ENCODE data around the gene VPS8.

Gene VPS8

DNA sequence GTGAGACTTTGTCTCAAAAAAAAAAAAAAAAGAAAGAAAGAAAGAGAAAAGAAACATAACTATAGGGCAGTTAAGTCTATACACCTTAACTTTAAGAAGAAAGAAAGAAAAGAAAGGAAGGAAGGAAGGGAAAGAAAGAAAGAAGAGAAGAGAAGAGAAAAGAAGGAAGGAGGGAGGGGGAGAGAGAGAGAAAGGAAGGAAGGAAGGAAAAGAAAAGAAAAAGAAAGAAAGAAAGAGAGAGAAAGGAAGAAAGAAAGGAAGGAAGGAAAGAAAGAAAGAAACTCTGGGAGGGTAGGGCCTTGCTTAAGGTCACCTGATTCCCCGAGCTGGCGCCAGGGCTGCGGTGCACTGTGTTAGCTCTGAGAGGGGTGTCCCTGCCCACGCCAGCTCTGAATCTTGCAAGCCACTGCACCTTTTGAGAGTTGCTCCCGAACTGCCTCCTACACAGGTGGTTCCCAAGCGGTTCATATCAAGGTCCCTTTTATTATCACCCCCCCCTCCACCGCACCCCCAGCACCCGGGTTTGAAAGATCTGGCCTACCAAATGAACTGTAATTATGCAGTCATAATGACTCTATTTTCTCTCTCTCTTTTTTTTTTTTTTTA, 39.2 kb upstream of the VPS8 start:
- Histone ChIP-seq H3K9me3 (ENCODE audit: insufficient read depth, low read length) (no peaks in the 10 kb centered on the region), H3K27me3 (ENCODE audit: low read length) (no peaks in the 10 kb centered on the region), H3K27ac (ENCODE audit: low read depth, low read length) (no peak overlapping the region), H3K9me2 (replicated peaks; ENCODE audit: insufficient read depth, low read length) (no peaks in the 10 kb centered on the region), H3K9ac (ENCODE audit: low read length) (no peak overlapping the region), H3F3A (ENCODE audit: insufficient read depth) (no peaks in the 10 kb centered on the region), H4K20me1 (ENCODE audit: low read depth, low read length) (no peaks in the 10 kb centered on the region), H3K79me2 (ENCODE audit: insufficient read depth, low read length) (no peaks in the 10 kb centered on the region), H3K4me3 (ENCODE audit: insufficient read depth, low read length, poor library complexity, severe bottlenecking) (no peak overlapping the region), H3K36me3 (ENCODE audit: low read length) (no peaks in the 10 kb centered on the region), H2AFZ (ENCODE audit: low read depth, low read length, severe bottlenecking) (no peak overlapping the region), H3K4me2 (ENCODE audit: low read depth, low read length, poor library complexity, severe bottlenecking) (no peak overlapping the region)
- TF ChIP-seq EZH2phosphoT487 (conservative IDR thresholded peaks at IDR 0.05; ENCODE audit: low read length): no peak
- TF ChIP-seq, protein P1, sequence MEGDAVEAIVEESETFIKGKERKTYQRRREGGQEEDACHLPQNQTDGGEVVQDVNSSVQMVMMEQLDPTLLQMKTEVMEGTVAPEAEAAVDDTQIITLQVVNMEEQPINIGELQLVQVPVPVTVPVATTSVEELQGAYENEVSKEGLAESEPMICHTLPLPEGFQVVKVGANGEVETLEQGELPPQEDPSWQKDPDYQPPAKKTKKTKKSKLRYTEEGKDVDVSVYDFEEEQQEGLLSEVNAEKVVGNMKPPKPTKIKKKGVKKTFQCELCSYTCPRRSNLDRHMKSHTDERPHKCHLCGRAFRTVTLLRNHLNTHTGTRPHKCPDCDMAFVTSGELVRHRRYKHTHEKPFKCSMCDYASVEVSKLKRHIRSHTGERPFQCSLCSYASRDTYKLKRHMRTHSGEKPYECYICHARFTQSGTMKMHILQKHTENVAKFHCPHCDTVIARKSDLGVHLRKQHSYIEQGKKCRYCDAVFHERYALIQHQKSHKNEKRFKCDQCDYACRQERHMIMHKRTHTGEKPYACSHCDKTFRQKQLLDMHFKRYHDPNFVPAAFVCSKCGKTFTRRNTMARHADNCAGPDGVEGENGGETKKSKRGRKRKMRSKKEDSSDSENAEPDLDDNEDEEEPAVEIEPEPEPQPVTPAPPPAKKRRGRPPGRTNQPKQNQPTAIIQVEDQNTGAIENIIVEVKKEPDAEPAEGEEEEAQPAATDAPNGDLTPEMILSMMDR (IDR thresholded peaks at IDR 0.05; ENCODE audit: insufficient read depth, low read length, poor library complexity, severe bottlenecking): no peak

DNA sequence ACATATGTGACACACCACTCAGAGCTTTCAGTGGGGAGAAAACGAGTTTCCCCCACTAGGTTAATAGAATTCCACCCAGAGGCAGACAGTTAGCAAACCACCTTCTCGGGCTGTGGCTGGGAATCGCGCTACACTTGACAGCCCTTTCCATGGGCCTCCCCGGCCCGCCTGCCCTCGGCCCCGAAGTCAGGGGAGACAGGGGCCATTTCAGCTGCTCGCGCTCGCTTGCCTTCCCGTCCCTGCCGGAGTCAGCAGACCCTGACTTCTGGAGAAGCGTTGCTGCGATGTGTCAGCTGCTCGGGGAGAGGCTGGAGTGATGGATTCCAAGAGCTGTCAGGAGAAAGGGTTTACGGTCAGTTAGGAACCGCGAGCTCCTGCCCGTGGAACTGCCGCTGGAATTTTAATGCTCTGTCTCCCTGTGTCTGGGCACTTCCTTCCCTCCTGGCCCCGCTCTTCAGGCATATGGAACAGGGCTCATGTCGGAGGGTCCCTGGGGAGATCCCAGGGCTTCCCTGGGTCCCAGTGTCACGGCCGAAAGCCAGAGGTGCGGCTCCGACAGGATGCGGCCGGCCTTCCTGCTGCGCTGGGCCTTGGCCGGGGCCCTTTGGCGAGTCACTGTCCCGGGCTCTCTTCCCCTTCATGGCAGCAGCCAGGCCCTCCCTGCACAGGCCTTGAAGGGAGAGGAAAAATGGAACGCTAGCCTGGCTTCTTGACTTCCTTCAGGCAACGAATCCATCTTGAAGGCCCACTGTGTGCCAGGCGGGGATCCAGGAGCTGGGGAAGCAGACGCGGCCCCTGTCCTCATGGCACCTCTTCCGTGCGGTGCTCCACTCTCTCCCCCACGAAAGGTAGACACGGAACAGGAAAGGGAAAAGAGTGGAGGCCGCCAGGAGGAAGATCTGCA, 38.4 kb upstream of the VPS8 start:
- H2AFZ ChIP-seq (ENCODE audit: low read depth, low read length, severe bottlenecking): no peak overlapping the region
- H3K4me3 ChIP-seq (ENCODE audit: insufficient read depth, low read length, poor library complexity, severe bottlenecking): no peak overlapping the region
- no peaks in the 10 kb centered on the region for H3K9me3 ChIP-seq (ENCODE audit: insufficient read depth, low read length)
- H3F3A ChIP-seq (ENCODE audit: insufficient read depth): no peaks in the 10 kb centered on the region
- no peaks in the 10 kb centered on the region for H3K79me2 ChIP-seq (ENCODE audit: insufficient read depth, low read length)
- no peak overlapping the region for H3K9ac ChIP-seq (ENCODE audit: low read length)
- no peaks in the 10 kb centered on the region for H3K9me2 ChIP-seq (replicated peaks; ENCODE audit: insufficient read depth, low read length)
- H3K36me3 ChIP-seq (ENCODE audit: low read length): no peaks in the 10 kb centered on the region
- H3K27me3 ChIP-seq (ENCODE audit: low read length): no peaks in the 10 kb centered on the region
- H3K4me2 ChIP-seq (ENCODE audit: low read depth, low read length, poor library complexity, severe bottlenecking): no peak overlapping the region
- no peak for TF ChIP-seq EZH2phosphoT487 (conservative IDR thresholded peaks at IDR 0.05; ENCODE audit: low read length)
- TF ChIP-seq, protein P1 (IDR thresholded peaks at IDR 0.05; ENCODE audit: insufficient read depth, low read length, poor library complexity, severe bottlenecking): no peak
- H4K20me1 ChIP-seq (ENCODE audit: low read depth, low read length): no peaks in the 10 kb centered on the region
- no peak overlapping the region for H3K27ac ChIP-seq (ENCODE audit: low read depth, low read length)

DNA sequence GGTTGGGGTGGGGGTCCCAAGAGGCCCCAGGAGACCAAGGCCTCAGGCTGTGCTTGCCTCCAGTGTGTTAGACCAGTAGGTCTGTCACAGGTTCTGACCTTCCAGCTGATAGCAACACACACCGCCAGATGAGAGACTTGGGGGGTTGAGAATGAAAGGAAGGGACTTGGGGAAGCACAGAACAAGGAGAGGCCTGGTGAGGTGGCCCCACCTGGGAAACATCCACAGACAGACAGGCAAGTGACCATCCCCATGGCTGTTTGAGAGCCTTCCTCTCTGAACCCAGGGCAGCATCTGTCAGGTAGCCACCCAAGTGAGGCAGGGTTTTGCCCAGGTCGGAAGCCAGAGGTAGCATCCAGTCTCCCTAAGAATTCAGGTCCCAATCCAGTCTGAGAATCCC, 35.0 kb upstream of the VPS8 start:
- no peaks in the 10 kb centered on the region for H3K27me3 ChIP-seq (ENCODE audit: low read length)
- no peaks in the 10 kb centered on the region for H3K36me3 ChIP-seq (ENCODE audit: low read length)
- H3K4me3 ChIP-seq (ENCODE audit: insufficient read depth, low read length, poor library complexity, severe bottlenecking): no peak overlapping the region
- H4K20me1 ChIP-seq (ENCODE audit: low read depth, low read length): no peaks in the 10 kb centered on the region
- no peaks in the 10 kb centered on the region for H3K79me2 ChIP-seq (ENCODE audit: insufficient read depth, low read length)
- no peaks in the 10 kb centered on the region for H3K9me2 ChIP-seq (replicated peaks; ENCODE audit: insufficient read depth, low read length)
- H3K27ac ChIP-seq (ENCODE audit: low read depth, low read length): no peak overlapping the region
- H3K4me2 ChIP-seq (ENCODE audit: low read depth, low read length, poor library complexity, severe bottlenecking): no peak overlapping the region
- no peak overlapping the region for H2AFZ ChIP-seq (ENCODE audit: low read depth, low read length, severe bottlenecking)
- no peaks in the 10 kb centered on the region for H3K9me3 ChIP-seq (ENCODE audit: insufficient read depth, low read length)
- H3F3A ChIP-seq (ENCODE audit: insufficient read depth): no peaks in the 10 kb centered on the region
- TF ChIP-seq, protein P1 (IDR thresholded peaks at IDR 0.05; ENCODE audit: insufficient read depth, low read length, poor library complexity, severe bottlenecking): no peak
- no peak for TF ChIP-seq EZH2phosphoT487 (conservative IDR thresholded peaks at IDR 0.05; ENCODE audit: low read length)
- H3K9ac ChIP-seq (ENCODE audit: low read length): no peak overlapping the region

Measured in SU-DHL-6 (cell line).